Kidney (tissue), 14 donors: ENCODE data around the gene MAPK10. TPM values are rescaled to one million over a fixed set of nuclear protein-coding genes. Genes with fewer than 3 reads are reported as not detected.
"Not testable (repeated sequence)": the region's sequence is repeated elsewhere in the genome, so short reads cannot be mapped to it uniquely, and the experiment has no call there.

Source experiments
- DNase-seq, 5 donors: peaks; one replicate each; pipeline ENCODE4 v3.0.0-alpha.2; 2013 to 2020
- FAIRE-seq: peaks from 2 replicates; lab custom pipeline; 2012; peaks lifted over from hg19 to GRCh38; lab: Jason Lieb, UNC
- H3K27ac ChIP-seq, 2 donors: one replicate each; pipeline ENCODE4 v1.7.0; 2013; ENCODE audit warnings: low read depth in 2 of 2, low read length in 2 of 2, inconsistent platforms in 1 of 2
- H3K27me3 ChIP-seq: one replicate; pipeline ENCODE4 v1.7.1; 2013; ENCODE audit warnings: low read length, inconsistent platforms; ENCODE audit not compliant: control insufficient read depth, insufficient read depth
- H3K36me3 ChIP-seq, 3 donors: one replicate each; pipeline versions ENCODE4 v1.7.0 to v1.7.1; 2013; ENCODE audit warnings: low read length in 3 of 3, control low read depth in 1 of 3, inconsistent platforms in 1 of 3; ENCODE audit not compliant: insufficient read depth in 3 of 3, control insufficient read depth in 2 of 3
- H3K4me1 ChIP-seq, 3 donors: one replicate each; pipeline versions ENCODE4 v1.7.0 to v1.7.1; 2013; ENCODE audit warnings: low read length in 3 of 3, inconsistent platforms in 1 of 3, low read depth in 1 of 3; ENCODE audit not compliant: control insufficient read depth in 2 of 3, insufficient read depth in 2 of 3
- H3K4me3 ChIP-seq, 3 donors: one replicate each; pipeline versions ENCODE4 v1.7.0 to v1.8.1; 2013; ENCODE audit warnings: low read length in 3 of 3, control low read depth in 1 of 3, inconsistent platforms in 1 of 3
- H3K9ac ChIP-seq, 3 donors: one replicate each; pipeline versions ENCODE4 v1.7.0 to v1.7.1; 2013; ENCODE audit warnings: low read length in 3 of 3, control low read depth in 1 of 3, inconsistent platforms in 1 of 3
- H3K9me3 ChIP-seq, 3 donors: one replicate each; pipeline versions ENCODE4 v1.7.0 to v1.7.1; 2013; ENCODE audit warnings: low read length in 3 of 3, control low read depth in 1 of 3, inconsistent platforms in 1 of 3; ENCODE audit not compliant: control insufficient read depth in 2 of 3, insufficient read depth in 1 of 3
- intact Hi-C: fragments of 100-400 bp; cut with DNase I; formaldehyde crosslinking; loops from one replicate; pipeline ENCODE4 v1.11.1; 2022
- polyA plus RNA-seq: library from polyadenylated mRNA; stranded (reverse); fragments of 350-450 nt; fragmentation: Illumina TruSeq; extraction: RNeasy Lipid Tissue Mini Kit (QIAGEN cat#74804); gene quantifications from one replicate; pipeline ENCODE4 v1.2.3, GENCODE V29; 2014; ENCODE audit warnings: low read depth, low replicate concordance; ENCODE audit not compliant: insufficient read depth
- total RNA-seq: library from RNA; stranded (reverse); fragmentation: NEBNext Ultra II Directional; extraction: Animal tissue kit (Norgen Biotek cat#: 25700); gene quantifications from one replicate; pipeline ENCODE4 v1.2.1, GENCODE V29; 2021
- TF ChIP-seq, protein P1 (sequence below): IDR thresholded peaks from 3 replicates; pipeline ENCODE4 v1.5.1; 2012; ENCODE audit warnings: mild to moderate bottlenecking, moderate library complexity, borderline replicate concordance; ENCODE audit not compliant: insufficient read depth; ENCODE audit errors: extremely low read depth
- donor health status: control.
- donor health status: control.
- donor health status: control.
- donor health status: control.
- donor health status: control.
- donor health status: DM: yes; HTN: yes; CAD: no.
- donor health status: Normal renal cell carcinoma (clear cell type).

MAPK10 gene
- total and polyA plus RNA-seq, 2 donors from 2014 or later, result 27.6 to 54.5 TPM

DNA sequence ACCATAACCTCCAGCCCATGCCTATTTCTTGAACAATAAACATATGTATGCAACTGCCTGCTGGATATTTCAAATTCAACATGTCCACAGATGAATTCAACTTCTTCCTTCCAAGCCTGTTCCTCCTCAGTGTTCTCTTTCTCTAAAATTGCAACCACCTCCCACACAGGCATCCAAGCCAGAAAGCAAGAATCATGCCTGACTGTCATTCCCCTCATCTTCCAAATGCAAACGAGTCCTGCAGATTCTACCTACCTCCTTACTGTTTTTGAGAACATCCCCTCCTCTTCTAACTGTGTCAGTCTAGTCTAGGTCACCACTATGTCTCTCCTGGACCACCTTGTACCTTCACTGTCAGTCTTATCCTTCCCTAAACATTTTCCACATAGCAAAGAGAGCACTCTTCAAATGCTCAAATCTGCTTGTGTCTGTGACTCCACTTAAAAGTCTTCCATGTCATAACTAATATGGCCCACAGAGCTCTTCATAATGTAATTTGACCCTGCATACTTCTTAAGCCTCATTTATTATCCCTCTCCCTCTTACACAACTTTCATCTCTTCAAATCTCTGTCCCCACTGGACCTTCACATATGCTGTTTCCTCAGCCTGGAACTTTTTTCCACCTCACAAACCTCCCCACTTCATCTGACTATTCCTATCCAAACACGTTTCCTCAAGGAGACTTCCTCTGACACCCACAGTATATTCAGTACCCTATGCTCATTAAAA, 25.7 kb downstream of the MAPK10 start:
- intact Hi-C loops, result no loop called here
- H3K4me3 ChIP-seq, result no peak overlapping the region
- H3K9me3 ChIP-seq, result no peaks in the 10 kb centered on the region
- H3K27ac ChIP-seq, result no peak overlapping the region
- H3K9ac ChIP-seq, result no peak overlapping the region
- H3K4me1 ChIP-seq, result no peaks in the 10 kb centered on the region
- no peaks in the 10 kb centered on the region for H3K36me3 ChIP-seq
- TF ChIP-seq, protein P1, sequence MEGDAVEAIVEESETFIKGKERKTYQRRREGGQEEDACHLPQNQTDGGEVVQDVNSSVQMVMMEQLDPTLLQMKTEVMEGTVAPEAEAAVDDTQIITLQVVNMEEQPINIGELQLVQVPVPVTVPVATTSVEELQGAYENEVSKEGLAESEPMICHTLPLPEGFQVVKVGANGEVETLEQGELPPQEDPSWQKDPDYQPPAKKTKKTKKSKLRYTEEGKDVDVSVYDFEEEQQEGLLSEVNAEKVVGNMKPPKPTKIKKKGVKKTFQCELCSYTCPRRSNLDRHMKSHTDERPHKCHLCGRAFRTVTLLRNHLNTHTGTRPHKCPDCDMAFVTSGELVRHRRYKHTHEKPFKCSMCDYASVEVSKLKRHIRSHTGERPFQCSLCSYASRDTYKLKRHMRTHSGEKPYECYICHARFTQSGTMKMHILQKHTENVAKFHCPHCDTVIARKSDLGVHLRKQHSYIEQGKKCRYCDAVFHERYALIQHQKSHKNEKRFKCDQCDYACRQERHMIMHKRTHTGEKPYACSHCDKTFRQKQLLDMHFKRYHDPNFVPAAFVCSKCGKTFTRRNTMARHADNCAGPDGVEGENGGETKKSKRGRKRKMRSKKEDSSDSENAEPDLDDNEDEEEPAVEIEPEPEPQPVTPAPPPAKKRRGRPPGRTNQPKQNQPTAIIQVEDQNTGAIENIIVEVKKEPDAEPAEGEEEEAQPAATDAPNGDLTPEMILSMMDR, result no peak
- FAIRE-seq (no peak), DNase-seq (no peak)
- H3K27me3 ChIP-seq, result no peaks in the 10 kb centered on the region

DNA sequence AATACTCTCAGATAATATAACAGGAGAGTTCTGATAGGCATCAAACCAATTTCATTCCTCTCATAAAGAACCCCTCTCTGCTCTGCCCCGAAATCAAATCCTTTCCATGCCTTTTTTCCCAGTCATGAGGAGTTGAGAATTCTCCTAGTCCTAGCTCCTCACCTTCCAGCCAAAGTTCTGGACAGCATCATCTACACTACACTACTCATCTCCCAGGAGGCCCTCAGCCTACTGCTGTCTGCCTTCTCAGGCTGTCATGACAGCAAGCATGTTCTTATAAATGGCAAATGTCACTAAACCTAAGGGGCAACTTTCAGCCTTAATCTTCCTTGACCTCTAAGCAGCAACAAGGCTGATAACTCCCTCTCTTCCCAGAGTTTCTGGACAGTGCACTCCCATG, 26.6 kb downstream of the MAPK10 start:
- Histone ChIP-seq H3K27me3 (no peaks in the 10 kb centered on the region), H3K27ac (no peak overlapping the region), H3K36me3 (no peaks in the 10 kb centered on the region), H3K9me3 (no peaks in the 10 kb centered on the region), H3K4me1 (no peaks in the 10 kb centered on the region), H3K4me3 (no peak overlapping the region), H3K9ac (no peak overlapping the region)
- intact Hi-C loops, result no loop called here
- DNase-seq (no peak), FAIRE-seq (no peak)
- TF ChIP-seq, protein P1, result no peak

DNA sequence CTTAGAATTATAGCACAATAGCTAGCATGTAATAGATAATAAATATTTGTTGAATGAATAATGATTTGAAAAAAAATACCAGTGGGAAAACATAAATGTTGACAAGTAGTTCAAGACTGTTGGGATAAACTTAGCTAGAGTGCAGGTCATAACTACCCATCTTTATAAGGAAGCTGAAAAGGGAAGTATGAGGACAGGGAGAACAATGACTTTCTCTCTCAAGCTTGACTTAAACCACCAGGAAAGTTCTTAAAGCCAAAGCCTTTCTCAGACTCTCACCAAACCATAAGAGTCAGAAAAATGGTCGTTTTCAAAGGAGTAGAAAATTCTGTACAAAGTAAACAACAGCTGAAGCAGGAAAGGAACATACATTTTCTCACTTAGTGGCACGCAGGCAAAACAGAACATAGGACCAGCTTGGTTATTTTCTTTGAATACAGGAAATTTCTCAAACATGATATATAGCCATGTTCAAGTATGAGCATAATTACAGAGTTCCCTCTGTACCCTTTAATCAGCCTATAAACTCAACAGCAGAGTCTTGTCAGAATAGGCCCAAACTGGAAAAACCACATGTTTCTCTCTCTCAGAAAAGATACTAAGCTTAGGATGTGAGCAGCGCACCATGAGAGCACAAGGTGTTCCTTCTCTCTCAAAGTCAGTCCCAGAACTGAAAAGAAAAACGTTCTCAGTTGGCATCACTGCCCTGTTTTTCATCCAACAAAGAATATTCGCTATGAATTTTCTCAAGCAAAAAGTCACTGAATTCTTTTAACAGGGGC, 28.7 kb downstream of the MAPK10 start:
- H3K27ac ChIP-seq, result no peak overlapping the region
- H3K9me3 ChIP-seq, result no peaks in the 10 kb centered on the region
- TF ChIP-seq, protein P1, result no peak
- no peak overlapping the region for H3K9ac ChIP-seq
- intact Hi-C loops, result no loop called here
- FAIRE-seq (no peak), DNase-seq (peak in 2 of 5 donors; percentile 38 to 54)
- H3K27me3 ChIP-seq, result no peaks in the 10 kb centered on the region
- H3K36me3 ChIP-seq, result no peaks in the 10 kb centered on the region
- H3K4me1 ChIP-seq, result no peaks in the 10 kb centered on the region
- H3K4me3 ChIP-seq, result no peak overlapping the region

DNA sequence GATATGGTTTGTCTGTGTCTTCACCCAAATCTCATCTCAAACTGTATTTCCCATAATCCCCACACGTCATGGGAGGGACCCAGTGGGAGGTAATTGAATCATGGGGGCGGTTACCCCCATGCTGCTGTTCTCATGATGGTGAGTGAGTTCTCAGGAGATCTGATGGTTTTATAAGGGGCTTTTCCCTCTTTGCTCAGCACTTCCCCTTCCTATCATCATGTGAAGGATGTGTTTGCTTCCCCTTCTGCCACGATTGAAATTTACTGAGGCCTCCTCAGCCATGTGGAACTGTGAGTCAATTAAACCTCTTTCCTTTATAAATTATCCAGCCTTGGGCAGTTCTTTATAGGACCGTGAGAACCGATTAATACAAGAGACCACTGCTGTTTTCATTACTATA, 29.4 kb downstream of the MAPK10 start:
- not testable (repeated sequence) for H3K27ac ChIP-seq

More for the DNA sequence above, 29.4 kb downstream of the MAPK10 start:
- FAIRE-seq, H3K9me3 ChIP-seq, H3K9ac ChIP-seq, H3K4me1 ChIP-seq, H3K4me3 ChIP-seq, H3K36me3 ChIP-seq, H3K27me3 ChIP-seq, intact Hi-C loops: not testable (repeated sequence)
- peak in 1 of 5 donors; percentile 42 for DNase-seq
